IPS-20b (cell line): Measurements from ENCODE around the gene SYCP3.

ENCODE experiments used
- H3K27ac ChIP-seq: one replicate; pipeline ENCODE4 v1.5.1; 2013; ENCODE audit warnings: low read length
- H3K27me3 ChIP-seq: 2 replicates; pipeline ENCODE4 v1.6.1; 2013; ENCODE audit warnings: mild to moderate bottlenecking, low read length, inconsistent platforms; ENCODE audit not compliant: insufficient read depth
- H3K36me3 ChIP-seq: 2 replicates; pipeline ENCODE4 v1.6.1; 2013; ENCODE audit warnings: low read depth, mild to moderate bottlenecking, inconsistent platforms, low read length, moderate library complexity; ENCODE audit not compliant: insufficient read depth
- H3K4me1 ChIP-seq: 2 replicates; pipeline ENCODE4 v1.6.1; 2013; ENCODE audit warnings: mild to moderate bottlenecking, control low read depth, inconsistent platforms, low read length, moderate library complexity; ENCODE audit not compliant: insufficient read depth
- H3K4me3 ChIP-seq: 2 replicates; pipeline ENCODE4 v1.5.1; 2013; ENCODE audit warnings: mild to moderate bottlenecking, low read length, inconsistent platforms
- H3K9ac ChIP-seq: 2 replicates; pipeline ENCODE4 v1.6.1; 2013; ENCODE audit warnings: low read depth, mild to moderate bottlenecking, inconsistent platforms, low read length, moderate library complexity
- H3K9me3 ChIP-seq: 2 replicates; pipeline ENCODE4 v1.6.1; 2013; ENCODE audit warnings: mild to moderate bottlenecking, low read depth, low read length, inconsistent platforms; ENCODE audit not compliant: insufficient read depth

Gene SYCP3

GRCh38 chr12:101738920-101739665, at the start of gene SYCP3:
TSS of gene SYCP3 (minus strand) at chr12:101739462. CDS start at chr12:101737935, 1,527 bp downstream.
- no peak within 1 kb of the TSS for H3K9ac ChIP-seq
- H3K9me3 ChIP-seq = no peaks in the 10 kb centered on the region
- H3K4me3 ChIP-seq = no peak within 1 kb of the TSS
- H3K4me1 ChIP-seq = no peaks in the 10 kb centered on the region
- no peaks in the 10 kb centered on the region for H3K27me3 ChIP-seq
- no peak within 1 kb of the TSS for H3K27ac ChIP-seq
- H3K36me3 ChIP-seq = peaks cover 9% of the 10 kb centered on the region

- Histone ChIP-seq H3K36me3 (peaks cover 66% of the 10 kb centered on the region), H3K4me3 (no peak overlapping the region), H3K9me3 (no peaks in the 10 kb centered on the region), H3K4me1 (no peaks in the 10 kb centered on the region), H3K27me3 (no peaks in the 10 kb centered on the region), H3K27ac (no peak overlapping the region), H3K9ac (no peak overlapping the region)
Measured at GRCh38 chr12:101785671-101786070, 46.4 kb upstream of the SYCP3 start.

- H3K4me1 ChIP-seq = no peaks in the 10 kb centered on the region
- no peaks in the 10 kb centered on the region for H3K27me3 ChIP-seq
- no peak overlapping the region for H3K4me3 ChIP-seq
- H3K36me3 ChIP-seq = peaks cover 71% of the 10 kb centered on the region
- no peaks in the 10 kb centered on the region for H3K9me3 ChIP-seq
- no peak overlapping the region for H3K9ac ChIP-seq
- no peak overlapping the region for H3K27ac ChIP-seq
Measured at GRCh38 chr12:101784376-101784775, 45.1 kb upstream of the SYCP3 start.

- H3K4me1 ChIP-seq = no peaks in the 10 kb centered on the region
- no peak overlapping the region for H3K27ac ChIP-seq
- no peak overlapping the region for H3K4me3 ChIP-seq
- H3K9me3 ChIP-seq = no peaks in the 10 kb centered on the region
- no peak overlapping the region for H3K9ac ChIP-seq
- peaks cover 71% of the 10 kb centered on the region for H3K36me3 ChIP-seq
- H3K27me3 ChIP-seq = no peaks in the 10 kb centered on the region
Measured at GRCh38 chr12:101783838-101784237, 44.6 kb upstream of the SYCP3 start.

GRCh38 chr12:101783150-101783549, 43.9 kb upstream of the SYCP3 start:
- Histone ChIP-seq H3K27ac (no peak overlapping the region), H3K36me3 (peaks cover 64% of the 10 kb centered on the region), H3K27me3 (no peaks in the 10 kb centered on the region), H3K4me3 (no peak overlapping the region), H3K9ac (no peak overlapping the region), H3K9me3 (no peaks in the 10 kb centered on the region), H3K4me1 (no peaks in the 10 kb centered on the region)

GRCh38 chr12:101782273-101782731, 43.0 kb upstream of the SYCP3 start:
- peaks cover 65% of the 10 kb centered on the region for H3K36me3 ChIP-seq
- no peaks in the 10 kb centered on the region for H3K9me3 ChIP-seq
- H3K9ac ChIP-seq = no peak overlapping the region
- H3K27me3 ChIP-seq = no peaks in the 10 kb centered on the region
- no peak overlapping the region for H3K4me3 ChIP-seq
- H3K4me1 ChIP-seq = no peaks in the 10 kb centered on the region
- H3K27ac ChIP-seq = no peak overlapping the region

GRCh38 chr12:101781834-101782233, 42.6 kb upstream of the SYCP3 start:
- Histone ChIP-seq H3K4me3 (no peak overlapping the region), H3K9ac (no peak overlapping the region), H3K4me1 (no peaks in the 10 kb centered on the region), H3K9me3 (no peaks in the 10 kb centered on the region), H3K27ac (no peak overlapping the region), H3K36me3 (peaks cover 66% of the 10 kb centered on the region), H3K27me3 (no peaks in the 10 kb centered on the region)

GRCh38 chr12:101780599-101780998, 41.3 kb upstream of the SYCP3 start:
- H3K4me3 ChIP-seq = no peak overlapping the region

GRCh38 chr12:101779626-101780025, 40.4 kb upstream of the SYCP3 start:
- H3K9me3 ChIP-seq = no peaks in the 10 kb centered on the region
- no peak overlapping the region for H3K27ac ChIP-seq
- no peak overlapping the region for H3K4me3 ChIP-seq
- peaks cover 58% of the 10 kb centered on the region for H3K36me3 ChIP-seq
- H3K9ac ChIP-seq = no peak overlapping the region
- H3K4me1 ChIP-seq = no peaks in the 10 kb centered on the region
- no peaks in the 10 kb centered on the region for H3K27me3 ChIP-seq

More at GRCh38 chr12:101780599-101780998, 41.3 kb upstream of the SYCP3 start:
- Histone ChIP-seq H3K27me3 (no peaks in the 10 kb centered on the region), H3K36me3 (peaks cover 67% of the 10 kb centered on the region), H3K9ac (no peak overlapping the region), H3K4me1 (no peaks in the 10 kb centered on the region), H3K27ac (no peak overlapping the region), H3K9me3 (no peaks in the 10 kb centered on the region)

- H3K4me1 ChIP-seq = no peaks in the 10 kb centered on the region
- no peak overlapping the region for H3K4me3 ChIP-seq
- no peak overlapping the region for H3K27ac ChIP-seq
- H3K9me3 ChIP-seq = no peaks in the 10 kb centered on the region
- no peaks in the 10 kb centered on the region for H3K27me3 ChIP-seq
- no peak overlapping the region for H3K9ac ChIP-seq
- H3K36me3 ChIP-seq = peaks cover 54% of the 10 kb centered on the region
Measured at GRCh38 chr12:101779200-101779599, 39.9 kb upstream of the SYCP3 start.

GRCh38 chr12:101777978-101778377, 38.7 kb upstream of the SYCP3 start:
- H3K9ac ChIP-seq = no peak overlapping the region
- H3K4me3 ChIP-seq = no peak overlapping the region
- no peak overlapping the region for H3K27ac ChIP-seq
- no peaks in the 10 kb centered on the region for H3K4me1 ChIP-seq
- H3K27me3 ChIP-seq = no peaks in the 10 kb centered on the region
- no peaks in the 10 kb centered on the region for H3K9me3 ChIP-seq
- H3K36me3 ChIP-seq = peaks cover 56% of the 10 kb centered on the region

- H3K9me3 ChIP-seq = no peaks in the 10 kb centered on the region
- H3K9ac ChIP-seq = no peak overlapping the region
- H3K4me3 ChIP-seq = no peak overlapping the region
- H3K27ac ChIP-seq = no peak overlapping the region
- no peaks in the 10 kb centered on the region for H3K27me3 ChIP-seq
- no peaks in the 10 kb centered on the region for H3K4me1 ChIP-seq
- peaks cover 58% of the 10 kb centered on the region for H3K36me3 ChIP-seq
Measured at GRCh38 chr12:101777485-101777884, 38.2 kb upstream of the SYCP3 start.
